H9 (cell line): Measurements from ENCODE around the gene UNC5A. TPM values are rescaled to one million over a fixed set of nuclear protein-coding genes. Genes with fewer than 3 reads are reported as not detected.

Experiments
- DNase-seq: peaks from one replicate; pipeline ENCODE4 v3.0.0-alpha.2; 2017
- H2AFZ ChIP-seq: one replicate; pipeline ENCODE4 v1.6.1; 2013; ENCODE audit warnings: mild to moderate bottlenecking, low read length, control low read depth, moderate library complexity
- H2AK5ac ChIP-seq: 2 replicates; pipeline ENCODE4 v1.6.1; 2013; ENCODE audit warnings: low read length, control low read depth, mixed read lengths; ENCODE audit not compliant: insufficient read length
- H2BK120ac ChIP-seq: one replicate; pipeline ENCODE4 v1.6.1; 2013; ENCODE audit warnings: low read depth, mild to moderate bottlenecking, low read length, control low read depth, inconsistent platforms; ENCODE audit not compliant: poor library complexity, severe bottlenecking
- H2BK12ac ChIP-seq: 2 replicates; pipeline ENCODE4 v1.6.1; 2013; ENCODE audit warnings: low read length, control low read depth, mixed read lengths, low read depth; ENCODE audit not compliant: insufficient read length
- H2BK15ac ChIP-seq: 2 replicates; pipeline ENCODE4 v1.6.1; 2013; ENCODE audit warnings: low read depth, low read length, control low read depth
- H2BK20ac ChIP-seq: one replicate; pipeline ENCODE4 v1.6.1; 2013; ENCODE audit warnings: low read depth, mild to moderate bottlenecking, low read length, control low read depth, inconsistent platforms; ENCODE audit not compliant: poor library complexity, severe bottlenecking
- H2BK5ac ChIP-seq: 2 replicates; pipeline ENCODE4 v1.6.1; 2013; ENCODE audit warnings: low read length, control low read depth, mixed read lengths; ENCODE audit not compliant: insufficient read length
- H3K14ac ChIP-seq: 2 replicates; pipeline ENCODE4 v1.6.1; 2013; ENCODE audit warnings: low read length, control low read depth; ENCODE audit not compliant: insufficient read depth
- H3K18ac ChIP-seq: 2 replicates; pipeline ENCODE4 v1.6.1; 2013; ENCODE audit warnings: low read depth, mild to moderate bottlenecking, mixed read lengths, low read length, control low read depth; ENCODE audit not compliant: insufficient read length
- H3K23ac ChIP-seq: 2 replicates; pipeline ENCODE4 v1.6.1; 2013; ENCODE audit warnings: low read length, control low read depth, mixed read lengths, low read depth; ENCODE audit not compliant: insufficient read length
- H3K23me2 ChIP-seq: 2 replicates; pipeline ENCODE4 v1.6.1; 2013; ENCODE audit warnings: low read depth, mild to moderate bottlenecking, mixed read lengths, low read length, control low read depth; ENCODE audit not compliant: insufficient read length, poor library complexity, severe bottlenecking
- H3K27ac ChIP-seq: 2 replicates; pipeline ENCODE4 v1.5.1; 2013; ENCODE audit warnings: low read length, control low read depth, mixed read lengths, low read depth; ENCODE audit not compliant: insufficient read length
- H3K27me3 ChIP-seq: 2 replicates; pipeline ENCODE4 v1.6.1; 2013; ENCODE audit warnings: low read length, control low read depth, inconsistent platforms; ENCODE audit not compliant: insufficient read depth
- H3K4ac ChIP-seq: 2 replicates; pipeline ENCODE4 v1.6.1; 2013; ENCODE audit warnings: low read depth, mild to moderate bottlenecking, control low read depth, inconsistent platforms, low read length, moderate library complexity
- H3K4me1 ChIP-seq: 2 replicates; pipeline ENCODE4 v1.6.1; 2013; ENCODE audit warnings: low read length, control low read depth, inconsistent platforms; ENCODE audit not compliant: insufficient read depth
- H3K4me2 ChIP-seq: 2 replicates; pipeline ENCODE4 v1.6.1; 2013; ENCODE audit warnings: low read length, control low read depth, mixed read lengths; ENCODE audit not compliant: insufficient read length, insufficient read depth
- H3K56ac ChIP-seq: 2 replicates; pipeline ENCODE4 v1.6.1; 2013; ENCODE audit warnings: low read depth, mild to moderate bottlenecking, mixed read lengths, low read length, control low read depth; ENCODE audit not compliant: insufficient read length
- H3K79me1 ChIP-seq: 2 replicates; pipeline ENCODE4 v1.6.1; 2013; ENCODE audit warnings: low read depth, mild to moderate bottlenecking, moderate library complexity, low read length, control low read depth, inconsistent platforms; ENCODE audit not compliant: insufficient read depth, poor library complexity, severe bottlenecking
- H3K79me2 ChIP-seq: 2 replicates; pipeline ENCODE4 v1.6.1; 2013; ENCODE audit warnings: low read length, control low read depth, inconsistent platforms; ENCODE audit not compliant: insufficient read depth
- H3K9ac ChIP-seq: 2 replicates; pipeline ENCODE4 v1.6.1; 2013; ENCODE audit warnings: low read length, control low read depth, mixed read lengths; ENCODE audit not compliant: insufficient read length; ENCODE audit errors: extremely low read depth
- H3K9me3 ChIP-seq: one replicate; pipeline ENCODE4 v1.6.1; 2013; ENCODE audit warnings: low read depth, low read length, inconsistent platforms; ENCODE audit not compliant: control insufficient read depth
- H3T11ph ChIP-seq: one replicate; pipeline ENCODE4 v1.6.1; 2013; ENCODE audit warnings: mild to moderate bottlenecking, low read length, control low read depth, inconsistent platforms
- H4K20me1 ChIP-seq: one replicate; pipeline ENCODE4 v1.6.1; 2013; ENCODE audit not compliant: control insufficient read depth, insufficient read length, insufficient read depth
- H4K5ac ChIP-seq: 2 replicates; pipeline ENCODE4 v1.6.1; 2013; ENCODE audit warnings: low read depth, mild to moderate bottlenecking, mixed read lengths, low read length, control low read depth; ENCODE audit not compliant: insufficient read length
- H4K8ac ChIP-seq: replicated peaks from 2 replicates; pipeline ENCODE4 v1.6.1; 2013; ENCODE audit warnings: low read length, control low read depth, mixed read lengths, low read depth; ENCODE audit not compliant: insufficient read length
- H4K91ac ChIP-seq: 2 replicates; pipeline ENCODE4 v1.6.1; 2013; ENCODE audit warnings: low read depth, mild to moderate bottlenecking, moderate library complexity, mixed read lengths, low read length, control low read depth; ENCODE audit not compliant: insufficient read length
- H3K27ac Mint-ChIP-seq, 3 experiments: 2 replicates in 2 of 3; 3 replicates in 1 of 3; pipeline ENCODE4 v1.8.0; 2020 to 2021; ENCODE audit warnings: mixed read lengths in 3 of 3, mild to moderate bottlenecking in 1 of 3, moderate library complexity in 1 of 3
- H3K27me3 Mint-ChIP-seq: 2 replicates; pipeline ENCODE4 v1.8.0; 2021; ENCODE audit warnings: low read depth, mild to moderate bottlenecking, moderate library complexity, mixed read lengths
- H3K36me3 Mint-ChIP-seq, 3 experiments: 2 replicates in 2 of 3; 3 replicates in 1 of 3; pipeline ENCODE4 v1.8.0; 2020 to 2021; ENCODE audit warnings: low read depth in 3 of 3, mixed read lengths in 3 of 3; ENCODE audit not compliant: insufficient read depth in 1 of 3
- H3K4me1 Mint-ChIP-seq, 2 experiments: 2 replicates each; pipeline ENCODE4 v1.8.0; 2020; ENCODE audit warnings: mixed read lengths in 2 of 2
- H3K4me3 Mint-ChIP-seq, 2 experiments: 2 replicates in 1 of 2; 3 replicates in 1 of 2; pipeline ENCODE4 v1.8.0; 2020 to 2021; ENCODE audit warnings: mild to moderate bottlenecking in 2 of 2, mixed read lengths in 2 of 2, moderate library complexity in 1 of 2
- H3K9me3 Mint-ChIP-seq, 2 experiments: 2 replicates in 1 of 2; 3 replicates in 1 of 2; pipeline ENCODE4 v1.8.0; 2020; ENCODE audit warnings: mild to moderate bottlenecking in 2 of 2, mixed read lengths in 2 of 2, moderate library complexity in 1 of 2
- WGBS: extraction: QIAGEN DNeasy Blood & Tissue Kit; methylation state at CpG from one replicate; pipeline ENCODE4 v1.1.7; 2013; ENCODE audit warnings: missing lambda C conversion rate, low lambda C conversion rate, mixed read lengths; ENCODE audit not compliant: insufficient read length; ENCODE audit errors: extremely low coverage; 5-methylcytosine and 5-hydroxymethylcytosine counted together
- total RNA-seq: library from RNA; stranded (reverse); gene quantifications from 2 replicates; pipeline ENCODE4 v1.2.1, GENCODE V29; 2021
- TF ChIP-seq, protein P1 (sequence below): fragments of 200-600 bp; sonication (generic); conservative IDR thresholded peaks from 3 replicates; pipeline ENCODE4 v1.8.0; 2021; ENCODE audit warnings: antibody characterized with exemption, mild to moderate bottlenecking

Gene UNC5A
- total RNA-seq, 1 experiment from 2014 or later, result 4.4 TPM

DNA sequence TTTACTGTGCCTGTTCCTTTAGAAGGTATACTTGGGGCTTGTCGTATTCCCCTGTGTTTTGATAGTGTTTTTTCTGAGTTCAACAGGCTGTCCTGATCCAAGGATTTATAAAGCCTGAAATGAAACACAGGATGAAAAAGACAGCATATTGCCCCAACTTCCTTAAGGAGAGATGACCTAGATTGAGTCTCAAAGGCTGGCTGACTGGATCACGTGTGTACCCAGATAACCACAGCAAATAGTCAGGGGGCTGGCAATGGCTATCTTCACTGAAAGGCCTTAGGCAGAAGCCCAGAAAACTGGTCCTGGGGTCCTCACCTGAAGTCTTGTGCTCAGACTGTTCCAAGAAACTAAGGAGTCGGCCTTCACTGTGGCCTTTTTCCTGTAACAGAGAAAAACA is 96.4 kb downstream of the UNC5A start:
- no peak overlapping the region for H3K4me3 Mint-ChIP-seq

More for the DNA sequence above, 96.4 kb downstream of the UNC5A start:
- Histone ChIP-seq H4K91ac (no peak overlapping the region), H3K9ac (no peak overlapping the region), H2BK12ac (no peak overlapping the region), H4K5ac (no peak overlapping the region), H3K27ac (no peak overlapping the region), H3K79me2 (no peaks in the 10 kb centered on the region), H3K18ac (no peak overlapping the region), H2BK20ac (no peak overlapping the region), H3T11ph (no peak overlapping the region), H2AFZ (no peak overlapping the region), H2BK5ac (no peak overlapping the region), H3K14ac (no peak overlapping the region), H4K20me1 (no peaks in the 10 kb centered on the region), H2AK5ac (no peak overlapping the region), H3K4ac (no peak overlapping the region), H3K56ac (no peak overlapping the region), H3K23ac (no peak overlapping the region), H3K79me1 (no peaks in the 10 kb centered on the region), H4K8ac (no peak overlapping the region), H3K4me1 (no peaks in the 10 kb centered on the region), H3K27me3 (no peaks in the 10 kb centered on the region), H3K4me2 (no peak overlapping the region), H2BK120ac (no peak overlapping the region), H3K23me2 (no peaks in the 10 kb centered on the region), H2BK15ac (no peak overlapping the region), H3K9me3 (no peaks in the 10 kb centered on the region)
- TF ChIP-seq, protein P1, sequence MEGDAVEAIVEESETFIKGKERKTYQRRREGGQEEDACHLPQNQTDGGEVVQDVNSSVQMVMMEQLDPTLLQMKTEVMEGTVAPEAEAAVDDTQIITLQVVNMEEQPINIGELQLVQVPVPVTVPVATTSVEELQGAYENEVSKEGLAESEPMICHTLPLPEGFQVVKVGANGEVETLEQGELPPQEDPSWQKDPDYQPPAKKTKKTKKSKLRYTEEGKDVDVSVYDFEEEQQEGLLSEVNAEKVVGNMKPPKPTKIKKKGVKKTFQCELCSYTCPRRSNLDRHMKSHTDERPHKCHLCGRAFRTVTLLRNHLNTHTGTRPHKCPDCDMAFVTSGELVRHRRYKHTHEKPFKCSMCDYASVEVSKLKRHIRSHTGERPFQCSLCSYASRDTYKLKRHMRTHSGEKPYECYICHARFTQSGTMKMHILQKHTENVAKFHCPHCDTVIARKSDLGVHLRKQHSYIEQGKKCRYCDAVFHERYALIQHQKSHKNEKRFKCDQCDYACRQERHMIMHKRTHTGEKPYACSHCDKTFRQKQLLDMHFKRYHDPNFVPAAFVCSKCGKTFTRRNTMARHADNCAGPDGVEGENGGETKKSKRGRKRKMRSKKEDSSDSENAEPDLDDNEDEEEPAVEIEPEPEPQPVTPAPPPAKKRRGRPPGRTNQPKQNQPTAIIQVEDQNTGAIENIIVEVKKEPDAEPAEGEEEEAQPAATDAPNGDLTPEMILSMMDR, result no peak
- H3K36me3 Mint-ChIP-seq, result peaks cover 23 to 71% (median 52%) of the 10 kb centered on the region in 3 experiments; a peak in 6 of 7 replicates
- H3K4me1 Mint-ChIP-seq, result no peaks in the 10 kb centered on the region
- no peak for DNase-seq
- no peaks in the 10 kb centered on the region for H3K27me3 Mint-ChIP-seq
- WGBS, result no CpG with 5 or more reads among the region's 3 CpGs
- peak overlapping the region in 1 of 3 experiments; percentile 40; a peak in 1 of 7 replicates for H3K27ac Mint-ChIP-seq
- no peaks in the 10 kb centered on the region for H3K9me3 Mint-ChIP-seq
